LHCN-M2 (cell line): Measurements from ENCODE around the gene DYNC2LI1. TPM values are rescaled to one million over a fixed set of nuclear protein-coding genes. Genes with fewer than 3 reads are reported as not detected.

Experiments
- DNase-seq: peaks from one replicate; pipeline ENCODE4 v3.0.0-alpha.2; 2012; ENCODE audit warnings: low read depth
- polyA plus RNA-seq: library from polyadenylated mRNA; unstranded; fragments of >200 nt; gene quantifications from one replicate; pipeline ENCODE4 v1.2.1, GENCODE V29; 2012; ENCODE audit warnings: missing spikeins
- total RNA-seq: library from RNA; depleted of rRNA; stranded (reverse); fragments of >200 nt; gene quantifications from 2 replicates; pipeline ENCODE4 v1.2.3, GENCODE V29; 2014; rRNA removed

DYNC2LI1 gene
- total RNA-seq: 20.9 and 21.8 TPM in 2 replicates
- 6.5 TPM for polyA plus RNA-seq

DNA sequence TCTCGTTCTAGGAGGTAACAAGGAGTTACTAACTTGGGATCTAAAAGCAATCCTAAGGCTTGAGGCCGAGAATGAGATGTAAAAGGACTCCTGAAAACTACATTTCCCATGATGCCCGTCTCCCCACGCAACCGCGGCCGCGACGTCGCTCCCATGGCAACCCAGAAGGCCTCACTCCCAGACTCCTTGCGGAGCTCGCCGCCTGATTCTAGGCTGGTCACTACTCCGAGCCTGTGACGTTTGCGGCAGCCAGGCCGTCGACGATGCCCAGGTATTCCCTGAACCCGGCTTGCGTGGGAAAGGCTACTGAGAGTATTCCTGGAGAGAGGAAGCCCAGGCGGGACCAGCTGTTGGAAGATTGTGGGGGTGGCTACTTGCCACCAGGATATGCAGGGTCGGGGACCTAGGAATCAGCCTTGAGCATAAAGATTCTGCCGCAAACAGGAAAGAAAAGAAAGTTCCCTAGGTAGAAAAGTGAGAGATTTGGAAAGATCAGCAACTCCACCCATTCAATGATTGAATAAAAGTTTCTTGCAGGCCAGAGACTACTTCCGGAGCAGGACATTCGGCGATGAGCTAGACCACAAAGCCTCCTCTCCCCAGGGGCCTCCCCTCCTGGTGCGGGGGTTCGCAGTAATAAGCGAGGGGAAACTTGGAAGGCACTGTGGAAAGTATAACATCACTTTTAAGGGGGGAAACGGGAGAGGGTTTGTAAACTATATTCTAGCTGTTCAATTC is at the start of gene DYNC2LI1:
DYNC2LI1 (plus strand) TSS at position 164 of the 738 bp plus-strand sequence; CDS start at position 264, 100 bp downstream.
- peak; percentile 87 for DNase-seq

DNA sequence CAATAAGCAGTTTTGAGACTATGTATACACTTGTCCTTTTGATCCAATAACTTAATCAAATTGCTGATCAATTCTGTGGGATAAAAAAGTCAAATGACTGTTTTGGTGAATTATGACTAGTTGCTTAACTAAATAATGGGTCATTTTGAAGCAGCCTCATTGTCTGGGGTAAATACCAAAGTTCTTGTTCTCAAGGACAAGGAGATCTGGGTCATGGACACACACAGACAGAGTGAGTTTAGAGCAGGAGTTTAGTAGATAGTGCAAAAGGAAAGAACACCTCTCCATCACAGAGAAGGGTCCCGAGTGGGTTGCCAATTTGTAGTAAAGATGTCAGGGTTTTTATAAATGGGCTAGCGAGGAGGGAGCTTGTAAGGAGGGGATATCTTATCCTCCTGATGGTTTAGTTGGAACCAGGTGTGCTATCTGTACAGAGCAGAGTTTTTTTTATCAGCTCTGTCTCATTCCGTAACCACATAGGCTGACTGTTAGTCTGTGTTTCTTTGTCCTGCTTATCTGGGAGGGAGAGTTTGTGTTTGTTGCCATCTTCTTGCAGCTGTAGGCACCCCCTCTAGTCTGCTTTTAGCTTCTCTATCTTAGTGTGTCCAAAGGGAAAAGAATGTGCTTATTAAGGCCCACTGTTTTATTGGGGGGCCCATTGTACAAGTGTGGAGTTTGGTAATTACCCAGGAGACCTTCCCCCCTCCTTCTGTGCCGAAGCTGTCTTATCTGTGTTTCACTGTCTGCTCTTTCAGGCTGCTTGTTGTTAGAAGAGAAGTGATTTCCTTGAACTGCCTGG is 48.9 kb upstream of the DYNC2LI1 start:
- no peak for DNase-seq

DNA sequence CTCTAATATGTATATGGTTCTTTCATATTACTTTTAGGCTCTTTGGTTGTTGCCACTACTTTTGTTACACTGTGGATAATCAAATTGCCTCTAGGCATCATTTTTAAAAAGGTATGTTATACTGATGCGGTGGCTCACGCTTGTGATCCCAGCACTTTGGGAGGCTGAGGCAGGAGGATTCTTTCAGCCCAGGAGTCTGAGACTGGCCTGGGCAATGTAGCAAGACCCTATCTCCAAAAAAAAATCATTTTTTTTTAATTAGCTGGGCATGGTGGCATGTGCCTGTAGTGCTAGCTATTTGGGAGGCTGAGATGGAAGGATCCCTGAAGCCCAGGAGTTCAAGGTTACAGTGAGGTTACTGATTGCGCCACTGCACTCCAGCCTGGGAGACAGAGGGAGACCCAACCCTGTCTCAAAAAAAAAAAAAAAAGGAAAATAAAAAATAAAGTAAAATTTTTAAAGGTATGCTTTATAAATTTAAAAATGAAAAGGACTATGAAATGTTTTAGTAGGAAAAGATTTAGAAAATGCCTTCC is 48.1 kb upstream of the DYNC2LI1 start:
- no peak for DNase-seq

DNA sequence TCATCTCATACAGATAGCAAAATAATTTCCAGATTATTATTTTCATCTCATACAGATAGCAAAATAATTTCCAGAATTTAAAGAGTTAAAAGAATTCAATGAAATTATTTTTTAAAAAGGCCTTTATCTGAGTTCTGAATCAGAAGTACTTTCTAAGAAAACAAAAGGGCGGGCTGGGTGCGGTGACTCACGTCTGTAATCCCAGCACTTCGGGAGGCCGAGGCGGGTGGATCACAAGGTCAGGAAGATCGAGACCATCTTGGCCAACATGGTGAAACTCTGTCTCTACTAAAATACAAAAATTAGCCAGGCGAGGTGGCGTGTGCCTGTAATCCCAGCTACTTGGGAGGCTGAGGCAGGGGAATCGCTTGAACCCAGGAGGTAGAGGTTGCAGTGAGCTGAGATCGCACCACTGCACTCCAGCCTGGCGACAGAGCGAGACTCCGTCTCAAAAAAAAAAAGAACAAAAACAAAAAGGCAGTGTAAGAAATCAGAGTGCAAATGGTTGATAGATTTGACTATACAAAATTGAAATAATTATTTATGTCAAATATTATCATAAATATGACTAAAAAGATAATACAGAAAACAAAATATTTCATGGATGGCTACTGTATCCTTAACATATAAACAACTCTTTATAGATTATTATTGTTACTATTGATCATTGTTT is 46.7 kb upstream of the DYNC2LI1 start:
- DNase-seq: peak; percentile 54

DNA sequence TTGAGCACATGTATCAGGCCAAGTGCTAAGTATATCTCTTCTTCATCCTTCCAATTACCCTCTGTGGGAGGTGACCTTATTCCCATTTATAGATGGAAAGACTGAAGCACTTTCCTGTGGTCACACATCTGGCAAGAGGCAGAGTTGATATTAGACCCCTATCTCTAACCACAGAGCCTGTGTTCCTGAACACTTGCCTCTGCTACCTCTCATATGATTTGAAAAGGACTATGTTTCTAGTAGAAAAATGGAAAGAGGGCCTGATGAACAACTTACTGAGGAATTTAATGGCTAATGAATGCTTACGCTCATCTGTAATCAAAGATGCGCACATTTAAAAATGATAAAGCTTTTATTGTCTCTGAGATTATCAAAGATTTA is 46.2 kb upstream of the DYNC2LI1 start:
- no peak for DNase-seq

DNA sequence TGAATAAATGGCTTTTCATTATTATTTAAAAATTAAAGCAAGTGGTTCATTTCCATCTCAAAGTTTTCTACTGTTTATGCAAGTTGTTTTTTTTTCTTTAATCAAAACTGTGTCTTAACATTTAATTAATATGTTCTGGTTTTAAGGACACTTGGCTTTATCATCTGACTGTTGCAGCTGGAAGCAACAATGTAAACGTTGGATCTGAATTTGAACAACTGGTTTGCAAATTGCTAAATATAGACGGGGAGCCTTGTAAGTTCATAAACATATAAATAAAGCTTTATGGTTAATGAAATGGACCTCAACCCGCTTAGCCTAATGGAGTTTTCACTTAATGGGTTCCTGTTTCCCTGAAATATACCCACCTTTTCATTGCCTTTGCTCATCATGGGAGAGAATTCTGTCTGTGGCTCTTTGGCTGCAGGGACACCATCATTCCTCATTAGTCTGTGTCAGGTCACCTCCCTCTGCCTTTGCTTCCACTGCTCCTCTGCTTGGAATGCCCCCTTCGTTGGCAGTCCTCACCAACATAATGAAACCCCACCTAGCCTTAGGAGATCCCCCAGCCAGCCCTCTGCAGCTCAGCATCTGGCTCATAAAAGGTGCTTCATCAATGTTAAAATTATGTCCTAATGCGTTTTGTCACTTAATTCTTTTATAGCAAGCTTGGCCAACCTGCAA is 44.2 kb upstream of the DYNC2LI1 start:
- no peak for DNase-seq

DNA sequence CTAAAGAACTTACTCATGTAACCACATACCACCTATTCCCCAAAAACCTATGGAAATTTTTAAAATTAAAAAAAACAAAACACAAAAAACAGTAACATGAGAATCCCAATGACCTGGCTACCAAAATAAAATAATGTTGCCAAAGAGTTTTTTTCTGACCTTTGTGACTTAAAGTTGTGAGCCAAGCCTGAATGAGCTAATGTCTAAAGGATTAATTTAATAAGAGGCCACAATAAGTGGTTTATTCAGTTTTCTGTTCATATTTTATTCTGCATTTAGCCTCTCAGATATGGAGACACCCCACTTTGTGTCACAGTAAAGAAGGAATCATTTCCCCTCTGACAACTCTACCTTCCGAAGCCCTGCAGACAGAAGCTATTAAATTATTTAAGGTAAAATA is 42.6 kb upstream of the DYNC2LI1 start:
- no peak for DNase-seq

DNA sequence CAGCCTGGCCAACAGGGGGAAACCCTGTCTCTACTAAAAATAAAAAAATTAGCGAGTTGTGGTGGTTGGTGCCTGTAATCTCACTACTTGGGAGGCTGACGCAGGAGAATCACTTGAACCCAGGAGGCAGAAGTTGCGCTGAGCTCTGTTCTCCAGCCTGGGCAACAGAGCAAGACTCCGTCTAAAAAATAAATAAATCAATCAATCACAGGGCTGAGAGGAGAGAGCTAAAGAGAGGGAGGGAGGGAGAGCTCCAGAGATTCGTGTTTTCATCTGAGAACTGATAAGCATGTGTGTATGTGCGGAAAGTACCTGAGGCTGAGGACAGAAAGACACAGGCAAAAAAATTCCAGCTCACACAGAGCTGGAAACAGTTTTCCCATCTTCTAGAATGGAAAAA is 37.2 kb upstream of the DYNC2LI1 start:
- no peak for DNase-seq

DNA sequence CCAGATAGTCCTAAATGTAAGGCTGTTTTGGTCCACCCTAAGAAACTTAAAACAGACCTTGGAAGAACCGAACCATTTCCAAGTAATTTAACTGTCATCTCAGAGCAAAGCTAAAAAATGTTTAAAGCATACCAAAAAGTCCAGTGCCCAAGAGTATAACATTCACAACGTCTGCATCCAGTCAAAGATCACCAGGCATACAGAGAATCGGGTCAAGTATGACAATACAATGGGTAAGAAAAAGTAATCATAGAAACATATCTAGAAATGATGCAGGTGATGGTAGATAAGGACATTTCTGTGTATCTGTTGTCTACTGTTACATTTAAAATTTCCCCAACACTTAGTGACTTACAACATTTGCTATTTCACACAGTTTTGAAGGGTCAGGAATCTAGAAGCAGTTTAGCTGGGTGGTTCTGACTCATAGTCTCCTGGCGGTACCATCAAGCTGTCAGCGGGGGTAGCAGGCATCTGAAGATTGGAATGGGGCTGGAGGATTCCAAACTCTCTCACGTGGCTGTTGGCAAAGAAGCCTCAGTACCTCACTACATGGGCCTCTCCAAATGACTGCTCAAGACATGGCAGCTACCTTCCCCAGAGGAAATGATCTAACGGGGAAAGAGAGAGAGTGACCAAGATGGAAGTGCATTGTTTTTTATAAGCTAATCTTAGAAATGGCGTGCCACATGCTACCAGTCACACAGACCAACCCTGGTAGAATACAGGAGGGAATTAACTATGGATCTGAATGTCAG is 36.6 kb upstream of the DYNC2LI1 start:
- DNase-seq: peak; percentile 67

DNA sequence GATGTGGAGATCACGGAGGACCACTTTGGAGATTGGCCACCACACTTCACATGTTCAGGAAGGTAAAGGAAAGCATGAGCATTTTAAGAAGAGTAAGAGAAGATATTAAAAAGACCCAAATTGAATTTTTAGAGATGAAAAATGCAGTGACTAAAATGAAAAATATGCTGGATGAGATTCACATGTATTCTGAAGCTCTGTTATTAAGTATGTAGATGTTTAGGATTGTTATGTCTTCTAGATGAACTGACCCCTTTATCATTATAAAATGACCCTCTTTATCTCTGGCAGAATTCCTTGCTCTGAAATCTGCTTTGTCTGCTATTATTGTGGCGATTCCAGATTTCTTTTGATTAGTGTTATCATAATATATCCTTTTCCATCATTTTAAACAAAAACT is 36.0 kb upstream of the DYNC2LI1 start:
- DNase-seq: no peak

DNA sequence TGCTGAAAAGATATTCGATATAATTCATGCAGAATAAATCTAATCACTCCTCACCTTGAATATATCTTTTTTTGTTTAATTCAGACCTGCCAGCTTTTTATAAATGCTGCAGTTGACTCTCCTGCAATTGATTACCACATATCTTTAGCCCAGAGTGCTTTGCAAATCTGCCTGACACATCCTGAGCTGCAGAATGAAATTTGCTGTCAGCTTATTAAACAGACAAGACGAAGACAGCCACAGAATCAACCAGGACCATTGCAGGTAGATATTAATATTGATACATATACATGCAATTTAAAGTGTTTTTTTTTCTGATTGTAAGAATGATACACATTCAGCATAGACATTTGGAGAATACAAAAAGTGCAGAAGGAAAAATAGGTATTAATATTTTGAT is 35.6 kb upstream of the DYNC2LI1 start:
- DNase-seq: no peak

DNA sequence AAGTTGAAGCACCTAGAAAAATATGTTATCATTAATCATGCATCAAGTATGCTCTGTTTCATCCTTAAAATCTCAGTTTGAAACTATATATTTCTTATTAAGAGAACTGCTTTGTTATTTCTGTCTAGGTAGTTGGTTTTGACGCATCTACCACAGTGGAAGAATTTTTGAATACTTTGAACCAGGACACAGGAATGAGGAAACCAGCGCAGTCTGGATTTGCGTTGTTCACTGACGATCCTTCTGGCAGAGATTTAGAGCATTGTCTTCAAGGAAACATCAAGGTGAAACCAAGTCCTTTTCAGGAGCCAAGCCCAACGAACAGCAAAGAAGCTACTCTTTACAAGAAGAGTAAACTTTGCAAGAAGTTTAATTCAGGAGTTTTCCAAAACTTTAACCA is 30.1 kb upstream of the DYNC2LI1 start:
- DNase-seq: no peak

DNA sequence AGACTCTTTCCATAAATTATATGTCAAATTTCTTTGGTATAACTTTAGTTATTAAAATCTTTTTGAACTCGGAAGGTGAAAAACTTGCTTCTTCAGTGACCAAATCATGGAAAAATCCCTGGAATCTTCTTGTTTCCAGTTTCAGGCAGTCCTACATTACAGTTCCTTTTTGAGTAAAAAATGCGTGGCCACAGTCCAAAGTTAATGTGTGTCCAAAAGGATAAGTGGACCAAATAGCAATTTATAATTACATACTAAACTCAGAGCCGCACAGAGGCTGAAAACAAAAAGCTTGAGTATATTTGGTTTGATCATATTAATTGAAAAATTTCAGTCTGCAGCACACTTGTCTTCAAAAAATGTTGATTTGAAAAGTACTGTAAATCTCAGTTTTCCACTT is 28.4 kb upstream of the DYNC2LI1 start:
- DNase-seq: peak; percentile 39

DNA sequence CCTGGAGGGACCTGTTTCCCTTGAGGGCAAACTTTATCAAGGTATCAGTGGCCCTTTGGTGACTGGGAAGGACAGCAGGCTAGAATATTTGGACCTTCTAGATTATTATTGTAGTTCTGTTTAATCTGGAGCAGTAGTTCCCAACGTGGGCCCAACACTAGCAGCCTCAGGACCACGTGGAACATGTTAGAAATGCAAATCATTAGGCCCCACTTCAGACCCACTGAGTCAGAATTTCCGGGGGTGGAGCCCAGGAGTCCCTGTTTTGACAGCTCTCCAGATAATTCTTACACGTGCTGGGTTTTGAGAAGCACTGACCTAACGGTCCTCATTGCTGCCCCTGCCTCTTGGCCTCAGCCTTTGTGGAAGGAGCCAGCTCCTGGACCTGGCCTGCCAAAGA is 25.5 kb upstream of the DYNC2LI1 start:
- DNase-seq: no peak

DNA sequence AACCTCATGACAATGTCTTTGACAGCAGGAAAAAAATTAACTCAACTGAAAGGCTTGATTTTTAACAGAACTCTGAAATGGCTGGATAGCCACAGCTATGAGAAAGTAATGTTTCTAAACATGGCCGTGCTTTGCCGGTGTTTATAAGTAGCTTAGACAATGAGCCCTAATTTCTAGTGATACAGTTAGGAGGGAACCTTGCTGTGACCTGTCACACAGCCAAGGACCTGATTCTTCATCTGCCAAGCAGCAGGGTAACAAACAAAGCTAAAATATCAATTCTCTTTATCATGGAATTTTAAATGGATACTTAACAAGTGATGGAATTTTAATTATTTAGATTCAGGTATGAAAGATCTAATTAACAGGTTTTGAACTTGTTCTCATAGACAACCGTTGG is 24.3 kb upstream of the DYNC2LI1 start:
- DNase-seq: no peak

DNA sequence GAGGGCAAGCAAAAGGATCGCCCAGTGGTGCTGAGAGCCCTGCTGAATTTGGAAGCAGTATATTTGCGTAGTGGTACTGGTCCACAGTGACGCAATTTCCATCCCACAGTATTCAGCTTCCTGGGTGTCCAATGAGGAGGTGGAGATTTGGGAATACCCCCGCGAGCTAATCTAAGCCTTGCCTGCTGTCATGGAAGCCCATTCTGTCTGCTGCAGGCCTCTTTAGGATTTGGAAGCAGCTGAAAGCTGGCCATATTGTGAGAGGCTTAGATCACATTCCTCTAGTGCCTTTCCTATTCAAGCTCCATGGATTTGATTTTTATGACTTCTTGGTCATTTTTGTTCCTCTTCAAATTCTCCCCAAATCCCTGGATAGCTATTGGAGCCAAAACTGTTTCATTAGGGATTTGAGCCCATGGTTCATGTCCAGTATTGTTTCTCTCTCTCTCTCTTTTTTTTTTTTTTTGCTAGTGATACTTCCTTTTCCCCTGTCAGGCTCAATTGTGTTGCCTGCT is 22.3 kb upstream of the DYNC2LI1 start:
- DNase-seq: no peak

DNA sequence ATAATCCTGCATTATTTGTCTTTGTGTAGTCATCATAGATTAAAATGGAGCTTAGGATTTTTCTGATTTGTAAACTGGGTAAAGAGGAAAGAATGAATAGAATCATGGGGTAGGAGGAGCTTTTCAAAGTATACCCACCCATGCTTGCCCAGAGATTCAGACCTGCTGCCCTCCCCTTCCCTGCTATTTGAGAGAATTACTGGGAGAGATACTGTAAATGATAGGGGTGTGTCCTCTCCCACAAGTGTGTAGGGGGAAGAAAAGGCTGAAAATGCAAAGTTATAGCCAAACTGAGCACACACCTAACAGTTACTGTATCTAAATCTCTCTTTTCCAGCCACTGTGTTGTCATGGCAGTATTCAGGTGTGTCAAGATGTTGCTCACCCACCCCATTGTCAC is 21.5 kb upstream of the DYNC2LI1 start:
- no peak for DNase-seq

DNA sequence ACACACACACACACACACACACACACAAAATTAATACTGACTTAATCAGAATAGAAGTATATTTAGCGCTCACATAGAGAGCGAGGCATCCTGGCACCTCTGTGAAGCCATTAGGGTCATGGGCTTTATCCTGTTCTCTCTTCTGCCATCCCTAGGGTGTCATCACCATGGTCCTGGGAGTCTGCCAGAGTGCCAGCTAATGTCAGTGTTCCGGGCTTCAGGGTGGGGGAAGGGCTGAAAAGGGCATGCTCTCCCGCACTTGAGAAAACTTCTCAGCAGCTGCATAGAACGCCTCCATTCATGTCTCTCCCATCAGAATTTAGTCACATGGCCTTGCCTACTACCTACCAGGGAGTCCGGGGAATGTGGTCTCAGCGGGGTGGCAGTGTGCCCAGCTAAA is 19.7 kb upstream of the DYNC2LI1 start:
- DNase-seq: peak; percentile 81

DNA sequence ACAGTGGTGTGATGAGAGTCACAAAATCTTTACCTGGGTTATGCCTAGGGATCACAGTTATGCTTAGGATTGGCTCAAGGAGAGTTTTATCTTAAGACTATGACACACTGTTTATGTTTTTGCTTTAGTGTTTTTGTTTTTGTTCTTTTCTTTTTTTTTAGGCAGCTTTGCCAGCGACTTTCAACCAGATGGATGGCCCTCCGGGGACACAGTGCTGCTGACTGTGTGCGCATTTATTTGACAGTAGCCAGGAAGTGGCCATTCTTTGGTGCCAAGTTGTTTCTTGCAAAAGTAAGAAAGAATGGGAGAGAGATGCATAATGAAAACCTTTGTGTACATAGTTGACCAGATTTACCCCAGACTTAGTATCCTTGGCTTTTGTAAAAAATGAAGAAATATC is 15.1 kb upstream of the DYNC2LI1 start:
- peak; percentile 79 for DNase-seq

DNA sequence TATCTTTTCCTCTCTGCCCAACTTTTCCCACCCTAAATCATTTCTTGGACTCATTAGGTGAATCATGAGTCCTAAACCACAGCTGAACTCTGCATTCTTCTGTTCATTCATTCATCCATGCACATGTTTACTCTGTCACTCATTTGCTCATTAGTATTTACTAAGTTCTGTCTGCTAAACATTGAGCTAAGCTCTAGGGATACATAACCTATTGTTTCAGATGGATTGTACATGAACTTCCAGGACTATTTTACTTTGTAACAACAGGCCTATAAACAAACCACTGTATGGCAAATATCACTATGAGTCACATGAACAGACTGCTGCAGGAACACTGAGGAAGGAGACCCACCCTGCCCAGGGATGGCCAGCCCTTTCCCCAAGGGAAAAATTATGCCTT is 14.6 kb upstream of the DYNC2LI1 start:
- DNase-seq: peak; percentile 94

DNA sequence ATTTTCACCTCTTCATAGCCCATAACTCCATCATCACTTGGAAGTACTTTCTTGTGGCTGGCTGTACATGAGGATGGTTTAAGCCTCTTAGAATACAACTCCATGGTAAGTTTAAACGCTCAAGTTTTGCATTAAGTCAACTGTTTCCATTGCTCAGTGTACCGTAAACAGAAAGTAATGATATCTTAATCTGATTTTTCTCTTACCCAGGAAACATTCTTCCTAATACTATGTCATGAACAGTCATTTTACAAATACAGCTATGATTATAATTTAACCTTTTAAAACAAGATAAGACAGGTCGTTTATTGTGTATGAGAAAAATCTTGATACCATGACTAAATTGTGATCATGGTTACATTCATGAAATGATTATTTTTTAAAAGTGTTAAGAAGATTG is 11.6 kb upstream of the DYNC2LI1 start:
- no peak for DNase-seq
